Measurements from ENCODE around the gene MEG3. TPM values are rescaled to one million over a fixed set of nuclear protein-coding genes. Genes with fewer than 3 reads are reported as not detected.

The MEG3 gene
- total RNA-seq, 2 experiments from 2014 or later, result not detected

DNA sequence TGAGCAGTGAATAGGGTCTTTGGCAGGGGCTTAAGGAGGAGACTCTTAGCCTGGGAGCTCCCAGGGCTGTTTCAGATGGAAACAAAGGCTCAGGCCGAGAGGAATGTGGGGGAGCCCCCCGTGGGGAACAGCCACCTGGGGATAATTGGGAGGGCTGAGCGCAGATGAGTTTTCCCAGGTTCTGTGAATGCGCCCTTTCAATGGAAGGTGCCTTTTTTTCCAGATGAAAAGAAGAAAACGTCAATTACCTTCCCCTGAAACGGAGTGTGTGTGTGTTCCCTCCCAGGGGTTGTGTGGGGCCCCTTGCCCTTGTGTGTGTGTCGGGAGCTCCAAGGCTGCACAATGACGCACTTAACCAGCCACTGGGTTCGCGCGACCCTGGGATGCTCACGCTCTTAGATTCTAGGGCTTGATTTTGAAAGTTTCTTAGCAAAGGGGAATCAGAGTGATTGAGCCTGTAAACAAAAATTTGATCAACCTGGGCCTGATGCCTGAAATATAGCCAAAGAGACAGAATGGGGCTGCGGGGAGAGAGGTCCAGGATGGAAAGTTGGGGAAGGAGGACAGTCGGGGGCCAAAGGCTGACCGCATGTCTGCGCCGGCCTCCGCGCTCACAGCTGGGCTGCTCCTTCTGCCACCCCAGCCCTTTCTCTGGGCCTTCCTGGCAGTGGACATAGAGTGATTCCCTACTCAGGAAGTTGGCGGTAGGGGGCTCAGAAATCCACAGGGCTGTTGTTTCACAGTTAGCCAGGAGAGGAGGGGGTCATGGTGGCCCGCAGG, 14.6 kb downstream of the MEG3 start:
- ATAC-seq (no peak), DNase-seq (no peak)
- no peak overlapping the region for H3K4me3 Mint-ChIP-seq
- peaks cover 12% of the 10 kb centered on the region for H3K4me1 Mint-ChIP-seq (ENCODE audit: low read depth)
- no peaks in the 10 kb centered on the region for H3K27me3 Mint-ChIP-seq (ENCODE audit: low read depth)
- H3K27ac Mint-ChIP-seq, result no peak overlapping the region
- ChIA-PET CTCF (no interaction called here), POLR2A (no interaction called here)
- no peaks in the 10 kb centered on the region for H3K36me3 Mint-ChIP-seq (ENCODE audit: low read depth)
- no peaks in the 10 kb centered on the region for H3K9me3 Mint-ChIP-seq (ENCODE audit: insufficient read depth)

DNA sequence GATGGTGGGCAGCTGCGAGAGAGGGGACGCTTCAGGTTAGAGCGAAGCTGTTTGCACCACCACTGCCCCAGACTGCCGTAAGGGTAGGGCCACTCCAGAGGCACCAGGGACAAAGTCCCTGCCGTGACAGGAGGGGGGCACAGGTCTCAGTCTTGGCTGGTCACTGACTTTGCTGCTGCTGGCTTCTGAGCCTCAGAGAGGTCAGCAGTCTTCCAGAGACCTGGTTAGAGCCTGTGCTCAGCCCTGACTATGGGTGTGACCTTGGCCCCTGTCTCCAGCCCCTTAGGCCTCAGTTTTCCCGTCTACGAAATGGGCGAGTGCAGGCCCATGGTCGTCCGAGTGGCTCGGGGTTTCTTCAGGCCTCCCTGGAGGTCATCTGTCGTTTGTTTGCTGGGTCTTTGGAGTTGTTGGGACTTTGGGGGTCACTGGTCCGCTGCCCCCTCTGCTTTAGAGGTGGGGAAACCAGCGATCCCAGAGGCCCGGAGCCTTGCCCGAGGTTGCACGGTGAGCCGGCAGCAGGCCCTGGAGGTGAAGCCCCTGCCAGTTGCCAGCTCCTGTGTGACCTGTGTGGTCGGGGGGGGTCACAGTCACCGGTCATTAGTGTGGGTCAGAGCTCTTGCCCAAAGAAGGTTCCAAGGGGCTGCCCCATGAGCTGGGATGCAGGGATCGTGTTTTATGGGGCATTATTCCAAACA, 15.3 kb downstream of the MEG3 start:
- ATAC-seq (no peak), DNase-seq (no peak)
- CTCF ChIA-PET, result interaction anchor here (1.5 kb wide), 1 partner anchor 9 kb away, joined by 8 read pairs; no protein-coding TSS in a partner anchor
- H3K27me3 Mint-ChIP-seq (ENCODE audit: low read depth), result no peaks in the 10 kb centered on the region
- no peaks in the 10 kb centered on the region for H3K36me3 Mint-ChIP-seq (ENCODE audit: low read depth)
- POLR2A ChIA-PET, result no interaction called here
- H3K4me3 Mint-ChIP-seq, result no peak overlapping the region
- peaks cover 12% of the 10 kb centered on the region for H3K4me1 Mint-ChIP-seq (ENCODE audit: low read depth)
- H3K27ac Mint-ChIP-seq, result no peak overlapping the region
- no peaks in the 10 kb centered on the region for H3K9me3 Mint-ChIP-seq (ENCODE audit: insufficient read depth)

GRCh38 chr14:100841761-100842403, 16.0 kb downstream of the MEG3 start:
- DNase-seq, result no peak
- no peaks in the 10 kb centered on the region for H3K27me3 Mint-ChIP-seq (ENCODE audit: low read depth)
- peaks cover 12% of the 10 kb centered on the region for H3K4me1 Mint-ChIP-seq (ENCODE audit: low read depth)
- ChIA-PET CTCF (interaction anchor here (1.5 kb wide), 1 partner anchor 9 kb away, joined by 8 read pairs; no protein-coding TSS in a partner anchor), POLR2A (no interaction called here)
- no peak overlapping the region for H3K27ac Mint-ChIP-seq
- no peaks in the 10 kb centered on the region for H3K36me3 Mint-ChIP-seq (ENCODE audit: low read depth)
- H3K9me3 Mint-ChIP-seq (ENCODE audit: insufficient read depth), result no peaks in the 10 kb centered on the region
- ATAC-seq, result no peak
- no peak overlapping the region for H3K4me3 Mint-ChIP-seq

- ATAC-seq (no peak), DNase-seq (no peak)
- no peaks in the 10 kb centered on the region for H3K36me3 Mint-ChIP-seq (ENCODE audit: low read depth)
- ChIA-PET CTCF (interaction anchor here (1.5 kb wide), 1 partner anchor 8 kb away, joined by 8 read pairs; no protein-coding TSS in a partner anchor), POLR2A (no interaction called here)
- H3K27ac Mint-ChIP-seq, result no peak overlapping the region
- peaks cover 12% of the 10 kb centered on the region for H3K4me1 Mint-ChIP-seq (ENCODE audit: low read depth)
- no peaks in the 10 kb centered on the region for H3K27me3 Mint-ChIP-seq (ENCODE audit: low read depth)
- H3K4me3 Mint-ChIP-seq, result no peak overlapping the region
- H3K9me3 Mint-ChIP-seq (ENCODE audit: insufficient read depth), result no peaks in the 10 kb centered on the region
Measured at GRCh38 chr14:100842799-100843198, 16.9 kb downstream of the MEG3 start.

- Mint-ChIP-seq H3K27me3 (ENCODE audit: low read depth) (no peaks in the 10 kb centered on the region), H3K27ac (no peak overlapping the region), H3K4me3 (no peak overlapping the region), H3K9me3 (ENCODE audit: insufficient read depth) (no peaks in the 10 kb centered on the region), H3K36me3 (ENCODE audit: low read depth) (no peaks in the 10 kb centered on the region), H3K4me1 (ENCODE audit: low read depth) (peaks cover 12% of the 10 kb centered on the region)
- ChIA-PET CTCF (no interaction called here), POLR2A (no interaction called here)
- ATAC-seq (no peak), DNase-seq (peak; percentile 27)
Measured at GRCh38 chr14:100844082-100844408, 18.1 kb downstream of the MEG3 start.

DNA sequence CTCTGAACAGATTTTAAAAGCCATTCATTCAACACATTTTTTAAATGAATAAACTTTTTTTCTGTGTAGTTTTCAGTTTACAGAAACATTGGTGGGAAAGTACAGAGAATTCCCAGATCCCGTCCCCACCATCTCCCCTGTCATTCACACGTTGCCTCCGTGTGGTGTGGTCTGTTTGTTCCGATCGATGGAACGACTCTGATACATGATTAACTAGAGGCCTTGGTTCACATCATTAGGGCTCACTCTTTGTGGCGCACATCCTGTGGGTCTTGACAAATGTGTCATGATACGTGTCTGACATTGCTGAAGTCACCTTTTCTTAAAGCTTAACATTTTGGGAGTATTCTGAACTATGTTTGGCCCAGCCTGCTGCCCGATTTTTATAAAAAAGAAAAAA, 18.5 kb downstream of the MEG3 start:
- DNase-seq, result no peak
- no peak overlapping the region for H3K27ac Mint-ChIP-seq

GRCh38 chr14:100844846-100845245, 18.9 kb downstream of the MEG3 start:
- peaks cover 12% of the 10 kb centered on the region for H3K4me1 Mint-ChIP-seq (ENCODE audit: low read depth)
- no peaks in the 10 kb centered on the region for H3K27me3 Mint-ChIP-seq (ENCODE audit: low read depth)
- ChIA-PET POLR2A (no interaction called here), CTCF (no interaction called here)
- DNase-seq, result no peak
- H3K9me3 Mint-ChIP-seq (ENCODE audit: insufficient read depth), result no peaks in the 10 kb centered on the region
- H3K27ac Mint-ChIP-seq, result no peak overlapping the region
- no peak for ATAC-seq
- no peak overlapping the region for H3K4me3 Mint-ChIP-seq
- no peaks in the 10 kb centered on the region for H3K36me3 Mint-ChIP-seq (ENCODE audit: low read depth)

More for the DNA sequence above, 18.5 kb downstream of the MEG3 start:
- POLR2A ChIA-PET, result no interaction called here
- no peak for ATAC-seq
- Mint-ChIP-seq H3K9me3 (ENCODE audit: insufficient read depth) (no peaks in the 10 kb centered on the region), H3K4me1 (ENCODE audit: low read depth) (peaks cover 12% of the 10 kb centered on the region), H3K27me3 (ENCODE audit: low read depth) (no peaks in the 10 kb centered on the region), H3K36me3 (ENCODE audit: low read depth) (no peaks in the 10 kb centered on the region), H3K4me3 (no peak overlapping the region)
- CTCF ChIA-PET, result no interaction called here

- POLR2A ChIA-PET, result no interaction called here
- H3K36me3 Mint-ChIP-seq (ENCODE audit: low read depth), result no peaks in the 10 kb centered on the region
- ATAC-seq (no peak), DNase-seq (no peak)
- no peak overlapping the region for H3K27ac Mint-ChIP-seq
- no peaks in the 10 kb centered on the region for H3K27me3 Mint-ChIP-seq (ENCODE audit: low read depth)
- peaks cover 12% of the 10 kb centered on the region for H3K4me1 Mint-ChIP-seq (ENCODE audit: low read depth)
- CTCF ChIA-PET, result no interaction called here
- no peak overlapping the region for H3K4me3 Mint-ChIP-seq
- H3K9me3 Mint-ChIP-seq (ENCODE audit: insufficient read depth), result no peaks in the 10 kb centered on the region
Measured at GRCh38 chr14:100845341-100845740, 19.4 kb downstream of the MEG3 start.

GRCh38 chr14:100846309-100846859, 20.5 kb downstream of the MEG3 start:
- ChIA-PET CTCF (no interaction called here), POLR2A (no interaction called here)
- H3K36me3 Mint-ChIP-seq (ENCODE audit: low read depth), result no peaks in the 10 kb centered on the region
- no peaks in the 10 kb centered on the region for H3K27me3 Mint-ChIP-seq (ENCODE audit: low read depth)
- DNase-seq (no peak), ATAC-seq (no peak)
- H3K4me1 Mint-ChIP-seq (ENCODE audit: low read depth), result peaks cover 12% of the 10 kb centered on the region
- H3K9me3 Mint-ChIP-seq (ENCODE audit: insufficient read depth), result no peaks in the 10 kb centered on the region
- H3K4me3 Mint-ChIP-seq, result no peak overlapping the region
- H3K27ac Mint-ChIP-seq, result no peak overlapping the region

GRCh38 chr14:100849115-100849781, 23.3 kb downstream of the MEG3 start:
- H3K4me1 Mint-ChIP-seq (ENCODE audit: low read depth), result peaks cover 4% of the 10 kb centered on the region
- no peaks in the 10 kb centered on the region for H3K27me3 Mint-ChIP-seq (ENCODE audit: low read depth)
- ATAC-seq (peak; percentile 66), DNase-seq (no peak)
- ChIA-PET POLR2A (no interaction called here), CTCF (interaction anchor here (1.0 kb wide), 1 partner anchor 780 kb away, joined by 3 read pairs; no protein-coding TSS in a partner anchor)
- H3K27ac Mint-ChIP-seq, result no peak overlapping the region
- H3K4me3 Mint-ChIP-seq, result no peak overlapping the region
- no peaks in the 10 kb centered on the region for H3K36me3 Mint-ChIP-seq (ENCODE audit: low read depth)
- H3K9me3 Mint-ChIP-seq (ENCODE audit: insufficient read depth), result no peaks in the 10 kb centered on the region

DNA sequence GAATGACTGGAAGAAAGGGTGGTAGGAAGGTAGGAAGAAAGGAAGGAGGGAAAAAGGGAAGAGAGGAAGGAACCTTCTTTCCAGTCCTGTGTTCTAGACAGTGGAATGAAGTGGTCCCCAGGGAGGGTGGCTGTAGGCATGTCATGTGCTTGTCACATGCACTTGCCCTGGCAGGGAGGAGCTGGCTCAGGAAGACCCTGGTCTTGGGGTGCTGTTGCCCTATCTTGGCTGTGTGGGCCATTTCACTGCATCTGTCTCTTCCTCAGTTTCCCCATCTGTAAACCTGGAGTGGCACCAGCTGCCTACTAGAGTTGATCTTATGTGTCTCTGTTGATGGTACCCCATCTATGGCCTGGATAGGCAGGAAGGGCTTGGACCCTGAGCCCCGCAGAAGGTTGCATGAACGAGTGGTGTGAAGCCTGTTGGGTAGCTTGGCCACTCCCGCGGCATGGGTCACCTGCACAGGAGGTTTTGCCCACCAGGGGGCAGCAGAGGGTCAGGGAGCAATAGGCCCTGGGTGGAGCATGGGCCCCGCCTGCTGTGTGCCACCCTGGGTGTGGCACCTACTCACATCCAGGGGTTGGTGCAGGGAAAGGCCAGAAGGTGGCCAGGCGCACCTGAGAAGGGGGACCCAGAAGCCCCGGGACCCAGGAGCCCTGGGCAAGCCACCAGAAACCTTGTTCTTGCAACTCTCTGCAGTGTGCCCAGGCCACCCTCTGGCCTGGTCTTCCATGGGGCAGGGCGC, 25.1 kb downstream of the MEG3 start:
- ATAC-seq, result peak; percentile 84
- ChIA-PET POLR2A (no interaction called here), CTCF (interaction anchor here (0.7 to 2.1 kb wide), 7 partner anchors 9 to 788 kb away, joined by 3 to 8 read pairs (median 3); no protein-coding TSS in a partner anchor)
- Mint-ChIP-seq H3K27me3 (ENCODE audit: low read depth) (no peaks in the 10 kb centered on the region), H3K4me1 (ENCODE audit: low read depth) (no peaks in the 10 kb centered on the region), H3K4me3 (no peak overlapping the region), H3K27ac (no peak overlapping the region), H3K9me3 (ENCODE audit: insufficient read depth) (no peaks in the 10 kb centered on the region), H3K36me3 (ENCODE audit: low read depth) (no peaks in the 10 kb centered on the region)
- DNase-seq, result peak; percentile 85

Data from activated CD8-positive, alpha-beta T cell treated with anti-CD3 and anti-CD28 coated beads, Interleukin-2, amount 10 ng/mL, durations not matched to agents 7 days and 5 days (primary cell).